Measurements from ENCODE around the gene SEMA6D. TPM values are rescaled to one million over a fixed set of nuclear protein-coding genes. Genes with fewer than 3 reads are reported as not detected.

Gene SEMA6D
- total RNA-seq, 1 donor from 2014 or later, result 12.8 TPM

DNA sequence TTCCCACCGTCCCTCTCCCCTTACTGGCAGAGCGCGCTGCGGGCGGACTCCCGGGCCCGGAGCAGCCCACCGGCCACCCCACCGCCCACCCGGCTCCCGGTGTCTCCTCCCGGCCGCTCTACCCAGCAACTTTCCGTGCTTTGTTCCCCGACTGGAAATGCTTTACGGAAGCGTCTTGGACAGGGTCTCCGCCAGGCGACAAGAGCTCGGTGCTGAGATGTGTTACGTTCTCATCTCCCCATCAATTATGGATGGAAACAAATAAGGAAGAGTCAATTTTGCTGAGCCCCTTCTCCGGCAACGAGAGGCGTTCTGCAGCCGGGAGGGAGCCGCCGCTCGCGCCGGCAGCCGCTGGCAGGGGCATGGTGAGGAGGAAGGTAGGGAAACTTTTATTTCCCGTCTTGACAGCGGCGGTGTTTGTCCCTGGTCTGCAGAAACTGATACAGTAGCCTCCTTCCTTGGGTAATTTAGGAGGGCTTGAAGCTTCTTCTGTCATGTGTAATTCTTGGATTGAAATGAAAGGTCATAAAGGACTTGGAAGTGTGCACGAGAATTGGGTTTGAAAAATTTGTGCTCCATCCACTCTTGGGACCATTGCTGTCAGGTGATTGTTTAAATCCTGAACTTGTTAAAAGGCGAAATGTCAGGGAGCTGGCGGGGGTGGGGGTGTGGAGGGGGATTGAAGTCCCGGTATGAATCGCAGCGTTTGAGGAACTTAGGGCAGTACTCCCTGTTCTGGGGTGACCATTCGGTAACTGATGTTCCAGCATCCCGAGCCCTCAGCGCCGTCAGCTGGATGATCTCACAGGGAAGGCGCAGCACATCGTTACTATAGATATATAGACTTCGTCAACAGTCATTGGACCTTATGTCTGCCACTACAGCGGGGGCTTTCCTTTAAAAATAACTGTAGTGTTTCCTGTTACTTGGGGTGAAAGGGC is 1.5 kb downstream of the SEMA6D start:
- H3K4me3 Mint-ChIP-seq (ENCODE audit: unreplicated experiment), result peak overlapping the region; percentile 96
- no peaks in the 10 kb centered on the region for H3K36me3 Mint-ChIP-seq (ENCODE audit: low read depth, unreplicated experiment)
- DNase-seq (ENCODE audit: low spot score), result peak; percentile 17
- no peaks in the 10 kb centered on the region for H3K9me3 Mint-ChIP-seq (ENCODE audit: unreplicated experiment)
- H3K27ac Mint-ChIP-seq (ENCODE audit: unreplicated experiment), result peak overlapping the region; percentile 85
- TF ChIP-seq, protein P1, sequence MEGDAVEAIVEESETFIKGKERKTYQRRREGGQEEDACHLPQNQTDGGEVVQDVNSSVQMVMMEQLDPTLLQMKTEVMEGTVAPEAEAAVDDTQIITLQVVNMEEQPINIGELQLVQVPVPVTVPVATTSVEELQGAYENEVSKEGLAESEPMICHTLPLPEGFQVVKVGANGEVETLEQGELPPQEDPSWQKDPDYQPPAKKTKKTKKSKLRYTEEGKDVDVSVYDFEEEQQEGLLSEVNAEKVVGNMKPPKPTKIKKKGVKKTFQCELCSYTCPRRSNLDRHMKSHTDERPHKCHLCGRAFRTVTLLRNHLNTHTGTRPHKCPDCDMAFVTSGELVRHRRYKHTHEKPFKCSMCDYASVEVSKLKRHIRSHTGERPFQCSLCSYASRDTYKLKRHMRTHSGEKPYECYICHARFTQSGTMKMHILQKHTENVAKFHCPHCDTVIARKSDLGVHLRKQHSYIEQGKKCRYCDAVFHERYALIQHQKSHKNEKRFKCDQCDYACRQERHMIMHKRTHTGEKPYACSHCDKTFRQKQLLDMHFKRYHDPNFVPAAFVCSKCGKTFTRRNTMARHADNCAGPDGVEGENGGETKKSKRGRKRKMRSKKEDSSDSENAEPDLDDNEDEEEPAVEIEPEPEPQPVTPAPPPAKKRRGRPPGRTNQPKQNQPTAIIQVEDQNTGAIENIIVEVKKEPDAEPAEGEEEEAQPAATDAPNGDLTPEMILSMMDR (IDR thresholded peaks at IDR 0.05; ENCODE audit: unreplicated experiment), result no peak
- H3K27me3 Mint-ChIP-seq (ENCODE audit: unreplicated experiment), result peaks cover 11% of the 10 kb centered on the region
- peaks cover 21% of the 10 kb centered on the region for H3K4me1 Mint-ChIP-seq (ENCODE audit: unreplicated experiment)

- H3K27me3 Mint-ChIP-seq (ENCODE audit: unreplicated experiment), result peaks cover 11% of the 10 kb centered on the region
- peak overlapping the region; percentile 96 for H3K4me3 Mint-ChIP-seq (ENCODE audit: unreplicated experiment)
- H3K36me3 Mint-ChIP-seq (ENCODE audit: low read depth, unreplicated experiment), result no peaks in the 10 kb centered on the region
- H3K9me3 Mint-ChIP-seq (ENCODE audit: unreplicated experiment), result no peaks in the 10 kb centered on the region
- H3K4me1 Mint-ChIP-seq (ENCODE audit: unreplicated experiment), result peaks cover 20% of the 10 kb centered on the region
- no peak for DNase-seq (ENCODE audit: low spot score)
- TF ChIP-seq, protein P1 (IDR thresholded peaks at IDR 0.05; ENCODE audit: unreplicated experiment), result no peak
- no peak overlapping the region for H3K27ac Mint-ChIP-seq (ENCODE audit: unreplicated experiment)
Observed at GRCh38 chr15:47719730-47720129, 2.4 kb downstream of the SEMA6D start.

- H3K4me1 Mint-ChIP-seq (ENCODE audit: unreplicated experiment), result peaks cover 18% of the 10 kb centered on the region
- peaks cover 11% of the 10 kb centered on the region for H3K27me3 Mint-ChIP-seq (ENCODE audit: unreplicated experiment)
- H3K27ac Mint-ChIP-seq (ENCODE audit: unreplicated experiment), result no peak overlapping the region
- no peak for DNase-seq (ENCODE audit: low spot score)
- no peaks in the 10 kb centered on the region for H3K9me3 Mint-ChIP-seq (ENCODE audit: unreplicated experiment)
- H3K4me3 Mint-ChIP-seq (ENCODE audit: unreplicated experiment), result no peak overlapping the region
- no peaks in the 10 kb centered on the region for H3K36me3 Mint-ChIP-seq (ENCODE audit: low read depth, unreplicated experiment)
- TF ChIP-seq, protein P1 (IDR thresholded peaks at IDR 0.05; ENCODE audit: unreplicated experiment), result no peak
Observed at GRCh38 chr15:47720555-47720954, 3.2 kb downstream of the SEMA6D start.

GRCh38 chr15:47721676-47722075 is 4.4 kb downstream of the SEMA6D start:
- Mint-ChIP-seq H3K27me3 (ENCODE audit: unreplicated experiment) (peaks cover 8% of the 10 kb centered on the region), H3K4me1 (ENCODE audit: unreplicated experiment) (peaks cover 10% of the 10 kb centered on the region), H3K4me3 (ENCODE audit: unreplicated experiment) (no peak overlapping the region), H3K27ac (ENCODE audit: unreplicated experiment) (no peak overlapping the region), H3K36me3 (ENCODE audit: low read depth, unreplicated experiment) (no peaks in the 10 kb centered on the region), H3K9me3 (ENCODE audit: unreplicated experiment) (no peaks in the 10 kb centered on the region)
- TF ChIP-seq, protein P1 (IDR thresholded peaks at IDR 0.05; ENCODE audit: unreplicated experiment), result no peak
- no peak for DNase-seq (ENCODE audit: low spot score)

GRCh38 chr15:47724346-47724745 is 7.0 kb downstream of the SEMA6D start:
- no peak overlapping the region for H3K27ac Mint-ChIP-seq (ENCODE audit: unreplicated experiment)
- H3K4me3 Mint-ChIP-seq (ENCODE audit: unreplicated experiment), result no peak overlapping the region
- no peaks in the 10 kb centered on the region for H3K27me3 Mint-ChIP-seq (ENCODE audit: unreplicated experiment)
- H3K9me3 Mint-ChIP-seq (ENCODE audit: unreplicated experiment), result no peaks in the 10 kb centered on the region
- DNase-seq (ENCODE audit: low spot score), result no peak
- peaks cover 6% of the 10 kb centered on the region for H3K4me1 Mint-ChIP-seq (ENCODE audit: unreplicated experiment)
- H3K36me3 Mint-ChIP-seq (ENCODE audit: low read depth, unreplicated experiment), result no peaks in the 10 kb centered on the region
- TF ChIP-seq, protein P1 (IDR thresholded peaks at IDR 0.05; ENCODE audit: unreplicated experiment), result no peak
